ENCODE measurements around the gene PPM1H.

PPM1H gene

GRCh38 chr12:62714774-62715721 is 219.9 kb downstream of the PPM1H start:
- H3K4me2 ChIP-seq (ENCODE audit: low read length): no peak overlapping the region
- no peaks in the 10 kb centered on the region for H3K4me1 ChIP-seq (ENCODE audit: insufficient read depth, low read length, severe bottlenecking)
- no peaks in the 10 kb centered on the region for H3F3A ChIP-seq (ENCODE audit: insufficient read depth, low read length)
- no peaks in the 10 kb centered on the region for H4K20me1 ChIP-seq (ENCODE audit: insufficient read depth, low read length)
- H3K9me2 ChIP-seq (ENCODE audit: low read depth, low read length): no peaks in the 10 kb centered on the region
- no peaks in the 10 kb centered on the region for H3K79me2 ChIP-seq (ENCODE audit: insufficient read depth, low read length)
- no peak overlapping the region for H2AFZ ChIP-seq (ENCODE audit: low read length)
- H3K27ac ChIP-seq (ENCODE audit: low read depth, low read length, poor library complexity, severe bottlenecking): no peak overlapping the region
- H3K4me3 ChIP-seq (ENCODE audit: low read depth, low read length, poor library complexity, severe bottlenecking): no peak overlapping the region
- 0 out of 2 replicates have a peak, but pooled peaks cover 4% of the 10 kb centered on the region for H3K27me3 ChIP-seq (ENCODE audit: insufficient read depth, low read length)
- H3K9ac ChIP-seq (ENCODE audit: low read length): no peak overlapping the region
- no peaks in the 10 kb centered on the region for H3K36me3 ChIP-seq (ENCODE audit: insufficient read depth, low read length)
- H3K9me3 ChIP-seq (ENCODE audit: low read length): no peaks in the 10 kb centered on the region
- TF ChIP-seq EZH2 (IDR thresholded peaks at IDR 0.05; ENCODE audit: borderline replicate concordance, low read length) (no peak), CTCF (IDR thresholded peaks at IDR 0.05; ENCODE audit: low read length) (no peak)

GRCh38 chr12:62714181-62714773 is 220.7 kb downstream of the PPM1H start:
- Histone ChIP-seq H3K4me2 (ENCODE audit: low read length) (no peak overlapping the region), H3K27ac (ENCODE audit: low read depth, low read length, poor library complexity, severe bottlenecking) (no peak overlapping the region), H3K79me2 (ENCODE audit: insufficient read depth, low read length) (no peaks in the 10 kb centered on the region), H3K9me2 (ENCODE audit: low read depth, low read length) (no peaks in the 10 kb centered on the region), H4K20me1 (ENCODE audit: insufficient read depth, low read length) (no peaks in the 10 kb centered on the region), H3K27me3 (ENCODE audit: insufficient read depth, low read length) (0 out of 2 replicates have a peak, but pooled peaks cover 6% of the 10 kb centered on the region), H2AFZ (ENCODE audit: low read length) (no peak overlapping the region), H3K36me3 (ENCODE audit: insufficient read depth, low read length) (no peaks in the 10 kb centered on the region), H3K4me3 (ENCODE audit: low read depth, low read length, poor library complexity, severe bottlenecking) (no peak overlapping the region), H3F3A (ENCODE audit: insufficient read depth, low read length) (no peaks in the 10 kb centered on the region), H3K9me3 (ENCODE audit: low read length) (no peaks in the 10 kb centered on the region), H3K4me1 (ENCODE audit: insufficient read depth, low read length, severe bottlenecking) (no peaks in the 10 kb centered on the region), H3K9ac (ENCODE audit: low read length) (no peak overlapping the region)
- no peak for TF ChIP-seq CTCF (IDR thresholded peaks at IDR 0.05; ENCODE audit: low read length)
- no peak for TF ChIP-seq EZH2 (IDR thresholded peaks at IDR 0.05; ENCODE audit: borderline replicate concordance, low read length)

- no peaks in the 10 kb centered on the region for H3K4me1 ChIP-seq (ENCODE audit: insufficient read depth, low read length, severe bottlenecking)
- no peaks in the 10 kb centered on the region for H4K20me1 ChIP-seq (ENCODE audit: insufficient read depth, low read length)
- no peaks in the 10 kb centered on the region for H3K9me3 ChIP-seq (ENCODE audit: low read length)
- H3K9ac ChIP-seq (ENCODE audit: low read length): no peak overlapping the region
- H2AFZ ChIP-seq (ENCODE audit: low read length): no peak overlapping the region
- H3K4me3 ChIP-seq (ENCODE audit: low read depth, low read length, poor library complexity, severe bottlenecking): no peak overlapping the region
- no peak for TF ChIP-seq CTCF (IDR thresholded peaks at IDR 0.05; ENCODE audit: low read length)
- no peak for TF ChIP-seq EZH2 (IDR thresholded peaks at IDR 0.05; ENCODE audit: borderline replicate concordance, low read length)
- no peaks in the 10 kb centered on the region for H3K79me2 ChIP-seq (ENCODE audit: insufficient read depth, low read length)
- H3K9me2 ChIP-seq (ENCODE audit: low read depth, low read length): no peaks in the 10 kb centered on the region
- no peak overlapping the region for H3K4me2 ChIP-seq (ENCODE audit: low read length)
- 0 out of 2 replicates have a peak, but pooled peaks cover 8% of the 10 kb centered on the region for H3K27me3 ChIP-seq (ENCODE audit: insufficient read depth, low read length)
- no peak overlapping the region for H3K27ac ChIP-seq (ENCODE audit: low read depth, low read length, poor library complexity, severe bottlenecking)
- no peaks in the 10 kb centered on the region for H3F3A ChIP-seq (ENCODE audit: insufficient read depth, low read length)
- no peaks in the 10 kb centered on the region for H3K36me3 ChIP-seq (ENCODE audit: insufficient read depth, low read length)
Observed at GRCh38 chr12:62713723-62714122, 221.2 kb downstream of the PPM1H start.

All from OCI-LY1 (cell line).